22Rv1 (cell line): ENCODE results near the gene MDK.

Source experiments
- ZFX ChIP-seq: fragments of 450-650 bp; IDR thresholded peaks from 2 replicates; pipeline ENCODE4 v1.6.1; 2017; ENCODE audit warnings: antibody characterized with exemption, borderline replicate concordance
- TF ChIP-seq, protein P1 (sequence below): fragments of 450-650 bp; IDR thresholded peaks from 2 replicates; pipeline ENCODE4 v1.5.1; 2017; ENCODE audit warnings: mild to moderate bottlenecking

DNA sequence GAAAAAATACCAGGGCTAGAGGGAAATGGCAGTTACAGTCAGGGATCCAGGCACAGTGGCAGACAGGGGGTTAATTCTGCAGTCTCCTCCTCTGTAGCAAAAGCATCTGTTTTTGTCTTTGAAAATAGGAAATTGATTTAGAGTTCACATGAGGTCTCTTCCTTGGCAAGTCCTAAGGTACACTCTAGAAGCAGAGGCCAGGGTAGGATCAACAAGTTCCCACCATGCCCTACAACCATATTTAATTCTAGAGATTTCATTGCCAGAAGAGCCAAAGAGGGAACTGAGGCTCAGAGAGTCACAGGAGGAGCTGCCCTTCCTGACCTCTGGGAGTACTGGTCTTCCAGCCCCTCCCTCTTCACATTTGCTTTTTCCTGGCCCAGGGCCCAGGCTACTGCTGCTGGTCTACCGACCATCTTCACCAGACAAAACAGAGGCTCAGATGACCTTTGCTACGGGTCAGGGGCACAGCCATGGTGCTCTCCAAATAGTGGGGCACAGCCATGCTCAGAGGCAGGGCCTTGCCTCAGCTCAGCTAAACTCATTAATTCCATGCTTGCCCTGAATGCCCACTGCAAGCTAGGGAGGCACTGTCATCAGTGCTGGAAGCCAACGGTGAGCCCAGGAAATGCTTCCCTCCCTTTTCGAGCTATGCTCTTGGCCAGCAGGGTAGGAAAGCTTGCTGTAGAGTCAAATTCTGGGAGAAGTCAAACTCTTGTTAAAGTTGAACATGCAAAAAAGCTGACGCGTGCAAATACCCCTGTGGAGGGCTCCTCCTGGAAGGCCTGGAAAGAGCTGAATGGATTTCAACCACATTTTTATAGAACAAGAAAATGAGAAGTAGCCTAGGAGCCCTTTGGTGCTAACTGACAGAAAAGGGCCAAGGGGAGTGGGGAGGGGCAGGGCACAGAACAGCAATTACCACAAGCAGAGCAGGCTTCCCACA, 21.8 kb downstream of the MDK start:
- TF ChIP-seq, protein P1, sequence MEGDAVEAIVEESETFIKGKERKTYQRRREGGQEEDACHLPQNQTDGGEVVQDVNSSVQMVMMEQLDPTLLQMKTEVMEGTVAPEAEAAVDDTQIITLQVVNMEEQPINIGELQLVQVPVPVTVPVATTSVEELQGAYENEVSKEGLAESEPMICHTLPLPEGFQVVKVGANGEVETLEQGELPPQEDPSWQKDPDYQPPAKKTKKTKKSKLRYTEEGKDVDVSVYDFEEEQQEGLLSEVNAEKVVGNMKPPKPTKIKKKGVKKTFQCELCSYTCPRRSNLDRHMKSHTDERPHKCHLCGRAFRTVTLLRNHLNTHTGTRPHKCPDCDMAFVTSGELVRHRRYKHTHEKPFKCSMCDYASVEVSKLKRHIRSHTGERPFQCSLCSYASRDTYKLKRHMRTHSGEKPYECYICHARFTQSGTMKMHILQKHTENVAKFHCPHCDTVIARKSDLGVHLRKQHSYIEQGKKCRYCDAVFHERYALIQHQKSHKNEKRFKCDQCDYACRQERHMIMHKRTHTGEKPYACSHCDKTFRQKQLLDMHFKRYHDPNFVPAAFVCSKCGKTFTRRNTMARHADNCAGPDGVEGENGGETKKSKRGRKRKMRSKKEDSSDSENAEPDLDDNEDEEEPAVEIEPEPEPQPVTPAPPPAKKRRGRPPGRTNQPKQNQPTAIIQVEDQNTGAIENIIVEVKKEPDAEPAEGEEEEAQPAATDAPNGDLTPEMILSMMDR: no peak
- TF ChIP-seq ZFX: no peak
